UCSD-AML1 (cell line): ENCODE results near the gene FCN3.
"Not testable (repeated sequence)": the region's sequence is repeated elsewhere in the genome, so short reads cannot be mapped to it uniquely, and the experiment has no call there.

ENCODE experiments used
- DNase-seq: peaks from one replicate; lab custom pipeline; 2025; ENCODE audit not compliant: unreplicated experiment; lab: John Stamatoyannopoulos, UW

The FCN3 gene

DNA sequence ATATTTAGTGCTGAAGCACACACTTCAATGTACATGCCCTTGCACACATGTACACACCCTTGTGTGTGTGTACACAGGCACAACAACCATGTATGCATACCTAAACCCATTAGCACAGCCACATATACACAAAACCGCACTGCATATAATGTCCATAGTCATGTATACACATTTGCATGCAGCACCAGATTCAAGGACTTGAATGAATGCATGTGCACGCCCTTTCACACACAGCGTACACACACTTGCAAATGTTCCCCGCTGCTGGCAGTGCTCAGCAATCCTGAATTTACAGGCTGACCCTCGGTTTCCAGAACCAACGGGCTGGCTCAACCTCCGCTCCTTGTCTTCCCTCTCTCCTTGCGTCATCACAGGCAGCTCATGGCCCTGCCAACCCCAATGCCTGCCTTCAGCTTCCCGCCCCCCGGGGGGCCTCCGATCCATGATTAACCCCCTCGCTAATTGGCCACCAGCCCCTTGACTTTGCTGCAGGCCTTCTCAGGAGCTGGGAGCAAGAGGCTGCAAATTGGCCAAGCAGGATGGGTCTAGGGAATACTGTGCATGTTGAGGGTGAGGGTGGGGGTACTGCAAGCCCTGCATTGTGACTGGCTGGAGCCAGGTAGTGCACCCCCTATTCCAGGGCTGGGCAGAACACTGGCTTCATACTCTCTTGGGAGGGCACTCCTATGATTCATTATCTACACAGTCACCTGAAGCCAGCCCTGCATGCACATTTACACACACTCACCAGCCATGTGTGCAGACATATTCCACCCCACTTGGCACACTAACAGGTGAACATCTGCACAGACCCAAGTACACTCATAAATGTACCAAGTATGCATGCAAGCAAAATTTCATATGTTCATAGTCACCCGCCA lies 25.7 kb upstream of the FCN3 start:
- DNase-seq = no peak

GRCh38 chr1:27399251-27400025 lies 24.8 kb upstream of the FCN3 start:
- no peak for DNase-seq

DNA sequence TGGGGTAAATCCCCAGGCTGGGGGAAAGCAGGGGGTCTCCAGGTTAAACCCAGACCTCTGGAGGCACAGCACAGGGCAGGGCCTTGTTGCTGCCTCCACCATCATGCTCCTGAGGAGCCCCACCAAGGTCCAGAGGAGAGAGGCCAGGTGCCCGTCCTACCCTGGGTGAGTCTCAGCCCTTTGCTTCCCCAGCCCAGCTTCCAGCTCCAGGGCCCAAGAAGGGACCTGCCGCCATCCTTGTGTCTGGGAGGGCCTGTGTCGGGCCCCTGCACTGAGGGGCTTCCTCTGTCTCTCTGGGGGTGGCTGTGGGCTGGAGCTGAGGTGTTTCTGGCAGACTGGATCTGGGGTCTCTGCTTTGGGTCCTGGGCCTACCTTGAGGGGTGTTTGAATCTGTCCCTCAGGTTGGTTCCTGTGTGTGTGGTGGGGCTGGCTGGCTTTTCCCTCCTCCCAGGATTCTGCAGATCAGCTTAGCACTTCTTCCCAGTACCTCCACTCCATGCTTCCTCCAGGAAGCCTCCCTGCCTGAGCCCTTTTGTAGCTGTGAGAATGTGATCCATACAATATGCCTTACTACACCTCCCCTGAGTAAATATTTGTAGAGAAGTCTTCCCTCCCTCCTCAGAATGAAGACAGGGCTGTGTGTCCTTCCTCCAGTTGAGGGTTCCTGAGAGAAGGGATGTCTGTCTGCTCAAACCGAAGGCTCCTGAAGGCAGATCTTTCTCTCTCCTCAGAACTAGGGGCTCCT lies 24.0 kb upstream of the FCN3 start:
- DNase-seq = no peak

DNA sequence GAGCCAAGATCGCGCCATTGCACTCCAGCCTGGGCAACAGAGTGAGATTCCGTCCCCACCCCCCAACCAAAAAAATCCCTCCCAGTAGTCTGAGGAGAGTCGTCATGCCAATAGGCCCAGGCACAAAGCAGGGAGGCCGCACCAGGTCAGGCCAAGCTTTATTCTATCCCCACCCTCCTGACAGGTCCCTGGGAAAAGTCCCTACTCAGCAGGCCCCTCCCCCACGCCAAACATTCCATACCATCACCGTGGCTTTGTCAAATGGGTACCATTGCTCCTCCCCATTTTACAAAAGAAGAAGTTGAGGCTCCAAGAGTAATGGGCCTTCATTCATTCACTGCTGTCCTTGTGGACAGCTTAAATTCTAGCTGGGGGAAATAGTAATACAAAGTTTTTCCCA lies 23.1 kb upstream of the FCN3 start:
- DNase-seq = no peak

DNA sequence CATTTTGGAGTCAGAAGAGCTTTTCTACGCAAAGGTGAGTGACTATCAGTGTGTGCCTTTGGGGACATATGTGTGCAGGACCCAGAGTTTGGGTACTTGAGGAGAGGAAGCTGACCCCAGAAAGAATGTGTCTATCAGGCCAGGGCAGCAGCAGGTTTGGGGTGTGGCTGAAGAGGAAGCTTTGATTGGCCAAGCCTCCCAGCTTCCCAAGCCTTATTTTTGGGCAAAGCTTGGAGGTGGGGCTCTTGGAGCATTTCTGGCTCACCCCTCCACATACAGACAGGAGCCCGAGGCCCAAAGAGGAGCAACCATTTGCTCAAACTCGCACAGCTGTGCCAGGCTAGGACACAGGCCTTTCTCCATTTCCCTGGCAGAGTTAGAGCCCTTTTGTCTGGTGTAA lies 22.5 kb upstream of the FCN3 start:
- no peak for DNase-seq

DNA sequence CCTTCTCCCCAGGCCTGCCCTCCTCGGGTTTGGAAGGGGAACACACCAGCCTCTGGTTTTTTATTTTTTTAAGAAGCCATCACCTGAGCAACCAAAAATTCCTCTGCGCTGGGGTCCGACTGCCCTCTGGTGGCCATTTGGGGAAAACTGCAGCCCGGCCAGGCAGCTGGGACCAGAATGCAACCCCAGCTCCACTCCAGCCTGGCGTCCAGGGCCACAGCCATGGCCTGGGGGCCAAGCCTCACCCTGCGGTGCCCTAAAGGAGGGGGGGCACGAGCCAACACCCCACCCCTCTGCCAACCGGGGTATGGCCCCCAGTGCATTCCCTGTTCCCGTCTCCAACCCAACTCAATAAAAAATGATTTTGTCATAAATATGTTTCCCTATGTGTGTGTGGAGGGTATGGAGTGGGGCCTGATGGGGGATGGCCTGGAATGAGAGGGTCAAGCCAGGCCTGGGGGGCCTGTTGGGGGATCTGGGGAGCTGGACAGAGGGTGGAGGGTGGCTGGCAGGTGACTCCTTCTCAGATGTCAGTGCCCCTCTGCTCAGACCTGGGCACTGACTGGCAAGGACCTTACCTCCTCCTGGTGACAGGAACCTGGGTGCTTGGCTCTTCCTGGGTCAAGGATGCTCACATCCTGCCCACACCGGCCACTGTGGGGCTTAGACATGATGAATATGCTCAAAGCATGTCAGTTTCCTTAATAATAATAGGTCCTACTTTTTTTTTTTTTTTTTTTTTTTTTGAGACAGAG lies 21.0 kb upstream of the FCN3 start:
- DNase-seq = peak; percentile 77

DNA sequence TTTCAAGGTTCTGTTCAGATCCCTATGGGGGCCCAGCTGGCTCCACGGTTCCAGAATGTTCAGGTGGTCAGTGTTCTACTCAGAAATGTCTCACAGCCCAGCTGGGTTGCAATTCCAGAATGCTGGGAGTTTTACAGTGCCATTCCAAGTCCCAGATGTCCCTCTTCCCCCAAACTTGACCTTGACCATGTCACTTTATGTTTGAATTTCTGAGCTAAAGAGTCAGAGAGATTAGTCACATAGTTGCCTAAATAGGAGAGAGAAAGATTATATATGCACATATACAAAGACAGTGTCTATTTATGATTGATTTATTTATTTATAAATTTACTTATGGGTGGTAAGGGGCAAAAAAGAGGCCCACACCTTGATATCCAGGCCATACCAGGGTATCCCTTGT lies 20.3 kb upstream of the FCN3 start:
- DNase-seq = no peak

GRCh38 chr1:27394282-27394658 lies 19.6 kb upstream of the FCN3 start:
- DNase-seq = no peak

- no peak for DNase-seq
Measured at GRCh38 chr1:27393641-27394281, 19.1 kb upstream of the FCN3 start.

DNA sequence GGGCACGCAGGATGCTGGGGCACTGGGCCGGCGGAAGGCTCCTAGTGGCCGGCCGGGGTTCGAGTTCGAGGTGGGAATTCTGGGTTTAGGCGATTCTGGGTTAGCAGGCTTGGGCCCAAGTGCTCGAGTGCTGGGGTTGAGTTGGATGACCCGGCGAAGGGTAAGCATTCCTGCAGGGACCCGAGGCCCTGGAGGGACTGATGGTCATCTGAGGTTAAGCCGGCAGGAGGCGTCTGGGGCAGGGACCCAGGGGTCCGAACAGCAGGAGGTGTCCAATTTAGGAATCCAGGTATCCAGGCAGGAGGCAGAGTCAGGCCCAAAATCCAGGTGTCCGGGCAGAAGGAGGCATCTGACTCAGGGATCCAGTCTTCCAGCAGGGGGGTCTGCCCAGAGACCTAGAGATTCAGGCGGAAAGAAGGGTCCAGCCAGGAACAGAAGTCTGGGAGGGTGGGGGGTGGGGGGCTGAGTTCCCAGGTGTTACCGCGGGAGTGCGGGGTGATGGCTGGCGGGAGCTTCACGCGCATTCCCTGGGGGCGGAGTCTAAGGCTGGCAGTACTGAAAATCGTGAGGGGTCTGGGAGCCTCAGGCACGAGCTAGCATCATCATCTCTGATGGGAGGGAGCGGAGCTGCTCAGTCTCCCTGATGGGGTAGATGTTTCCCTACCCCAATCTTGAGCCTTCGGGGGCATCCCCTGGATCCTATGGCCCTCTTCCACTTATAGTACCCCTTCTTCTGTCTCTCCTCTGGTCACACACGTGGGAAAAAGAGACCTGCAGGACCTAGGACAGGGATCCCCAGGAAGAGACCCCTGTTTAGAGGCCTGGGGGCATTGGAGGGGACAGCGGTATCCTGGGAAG lies 18.4 kb upstream of the FCN3 start:
- no peak for DNase-seq

DNA sequence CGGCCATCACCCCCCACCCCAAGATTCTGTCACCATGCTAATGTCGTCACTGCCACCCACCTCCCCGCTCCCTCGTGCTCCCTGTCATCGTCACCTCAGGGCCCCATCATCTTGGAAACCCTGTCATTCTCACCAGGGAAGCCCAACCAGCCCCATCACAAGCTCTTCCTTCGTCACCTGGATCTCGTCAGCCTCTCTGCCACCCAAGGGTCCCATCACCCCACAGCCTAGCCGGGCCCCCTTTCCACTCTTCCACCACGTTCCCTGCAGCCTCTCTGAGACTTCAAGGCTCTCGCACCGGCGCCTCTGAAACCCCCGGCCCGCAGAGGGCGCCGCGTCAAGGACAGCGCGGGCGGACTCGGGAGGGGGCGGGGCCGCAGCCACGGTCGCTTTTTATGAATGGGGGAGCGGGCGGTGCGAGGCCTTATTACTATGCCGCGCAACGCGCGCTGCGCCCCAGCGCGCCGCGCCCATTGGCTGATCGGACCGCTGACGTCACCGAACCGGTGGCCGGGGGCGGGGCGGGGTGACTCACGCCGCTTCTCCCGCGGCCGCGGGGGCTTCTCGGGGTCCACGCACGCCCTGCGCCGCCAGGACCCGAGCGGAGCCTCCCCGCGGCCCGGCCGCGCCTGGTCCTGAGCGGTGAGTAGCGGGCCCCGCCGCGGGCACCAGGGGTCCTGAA lies 17.6 kb upstream of the FCN3 start, which contains the start of gene GPR3:
TSS of gene GPR3 (plus strand) at position 527 of the 682 bp plus-strand sequence. CDS start 1,177 bp downstream, outside the sequence.
- peak; percentile 94 for DNase-seq

- DNase-seq = no peak
Measured at GRCh38 chr1:27391511-27392095, 17.0 kb upstream of the FCN3 start.

GRCh38 chr1:27388337-27389005 lies 13.8 kb upstream of the FCN3 start:
- DNase-seq = peak; percentile 54

- DNase-seq = not testable (repeated sequence)
Measured at GRCh38 chr1:27384797-27385196, 10.2 kb upstream of the FCN3 start.

GRCh38 chr1:27383661-27384060 lies 9.0 kb upstream of the FCN3 start:
- DNase-seq = no peak

GRCh38 chr1:27383039-27383605 lies 8.5 kb upstream of the FCN3 start, which contains the start of gene CD164L2:
Gene CD164L2, minus strand, starts transcription at chr1:27383333. Its CDS starts 94 bp downstream, at chr1:27383239.
- DNase-seq = no peak
